ENCODE results near the gene OTUD7B. TPM values are rescaled to one million over a fixed set of nuclear protein-coding genes. Genes with fewer than 3 reads are reported as not detected.

The OTUD7B gene
- total and polyA plus RNA-seq, 2 donors from 2014 or later: 3.4 to 28.1 TPM

GRCh38 chr1:149925751-149926150 is 84.8 kb downstream of the OTUD7B start:
- H3K27me3 ChIP-seq (ENCODE audit: control insufficient read depth, insufficient read depth, low read length): no peaks in the 10 kb centered on the region
- H3K36me3 ChIP-seq (ENCODE audit: control insufficient read depth in 2 of 3, insufficient read depth in 3 of 3, low read length in 3 of 3): peaks cover 12 to 47% (median 29%) of the 10 kb centered on the region in 3 donors
- peaks cover 5 to 18% (median 18%) of the 10 kb centered on the region in 3 donors for H3K4me1 ChIP-seq (ENCODE audit: control insufficient read depth in 2 of 3, insufficient read depth in 2 of 3, low read depth in 1 of 3, low read length in 3 of 3)
- intact Hi-C loops (cut with DNase I): no loop called here
- H3K9ac ChIP-seq (ENCODE audit: low read length in 3 of 3): no peak overlapping the region
- H3K4me3 ChIP-seq (ENCODE audit: low read length in 3 of 3): no peak overlapping the region
- H3K27ac ChIP-seq (ENCODE audit: low read depth in 2 of 2, low read length in 2 of 2): no peak overlapping the region
- no peak for FAIRE-seq
- TF ChIP-seq CTCF (IDR thresholded peaks at IDR 0.05; ENCODE audit: borderline replicate concordance, extremely low read depth, insufficient read depth): no peak
- H3K9me3 ChIP-seq (ENCODE audit: control insufficient read depth in 2 of 3, insufficient read depth in 1 of 3, low read length in 3 of 3): no peaks in the 10 kb centered on the region
- DNase-seq: no peak

- DNase-seq (no peak), FAIRE-seq (no peak)
- Histone ChIP-seq H3K9ac (ENCODE audit: low read length in 3 of 3) (no peak overlapping the region), H3K4me1 (ENCODE audit: control insufficient read depth in 2 of 3, insufficient read depth in 2 of 3, low read depth in 1 of 3, low read length in 3 of 3) (peaks cover 5 to 18% (median 18%) of the 10 kb centered on the region in 3 donors), H3K27me3 (ENCODE audit: control insufficient read depth, insufficient read depth, low read length) (no peaks in the 10 kb centered on the region), H3K9me3 (ENCODE audit: control insufficient read depth in 2 of 3, insufficient read depth in 1 of 3, low read length in 3 of 3) (no peaks in the 10 kb centered on the region), H3K36me3 (ENCODE audit: control insufficient read depth in 2 of 3, insufficient read depth in 3 of 3, low read length in 3 of 3) (peaks cover 12 to 46% (median 28%) of the 10 kb centered on the region in 3 donors), H3K27ac (ENCODE audit: low read depth in 2 of 2, low read length in 2 of 2) (no peak overlapping the region), H3K4me3 (ENCODE audit: low read length in 3 of 3) (no peak overlapping the region)
- intact Hi-C loops (cut with DNase I): no loop called here
- TF ChIP-seq CTCF (IDR thresholded peaks at IDR 0.05; ENCODE audit: borderline replicate concordance, extremely low read depth, insufficient read depth): no peak
These were observed 85.2 kb downstream of the OTUD7B start for GRCh38 chr1:149925345-149925744.

- no peak overlapping the region for H3K27ac ChIP-seq (ENCODE audit: low read depth in 2 of 2, low read length in 2 of 2)
- H3K9ac ChIP-seq (ENCODE audit: low read length in 3 of 3): no peak overlapping the region
- H3K36me3 ChIP-seq (ENCODE audit: control insufficient read depth in 2 of 3, insufficient read depth in 3 of 3, low read length in 3 of 3): peaks cover 12 to 41% (median 26%) of the 10 kb centered on the region in 3 donors
- intact Hi-C loops (cut with DNase I): no loop called here
- no peak overlapping the region for H3K4me3 ChIP-seq (ENCODE audit: low read length in 3 of 3)
- no peak for TF ChIP-seq CTCF (IDR thresholded peaks at IDR 0.05; ENCODE audit: borderline replicate concordance, extremely low read depth, insufficient read depth)
- DNase-seq (no peak), FAIRE-seq (no peak)
- H3K4me1 ChIP-seq (ENCODE audit: control insufficient read depth in 2 of 3, insufficient read depth in 2 of 3, low read depth in 1 of 3, low read length in 3 of 3): peaks cover 4 to 18% (median 16%) of the 10 kb centered on the region in 3 donors
- H3K27me3 ChIP-seq (ENCODE audit: control insufficient read depth, insufficient read depth, low read length): no peaks in the 10 kb centered on the region
- no peaks in the 10 kb centered on the region for H3K9me3 ChIP-seq (ENCODE audit: control insufficient read depth in 2 of 3, insufficient read depth in 1 of 3, low read length in 3 of 3)
These were observed 86.9 kb downstream of the OTUD7B start for GRCh38 chr1:149923626-149924025.
